ENCODE measurements around the gene PGAM1.
"Not testable (repeated sequence)": the region's sequence is repeated elsewhere in the genome, so short reads cannot be mapped to it uniquely, and the experiment has no call there.

PGAM1 gene

DNA sequence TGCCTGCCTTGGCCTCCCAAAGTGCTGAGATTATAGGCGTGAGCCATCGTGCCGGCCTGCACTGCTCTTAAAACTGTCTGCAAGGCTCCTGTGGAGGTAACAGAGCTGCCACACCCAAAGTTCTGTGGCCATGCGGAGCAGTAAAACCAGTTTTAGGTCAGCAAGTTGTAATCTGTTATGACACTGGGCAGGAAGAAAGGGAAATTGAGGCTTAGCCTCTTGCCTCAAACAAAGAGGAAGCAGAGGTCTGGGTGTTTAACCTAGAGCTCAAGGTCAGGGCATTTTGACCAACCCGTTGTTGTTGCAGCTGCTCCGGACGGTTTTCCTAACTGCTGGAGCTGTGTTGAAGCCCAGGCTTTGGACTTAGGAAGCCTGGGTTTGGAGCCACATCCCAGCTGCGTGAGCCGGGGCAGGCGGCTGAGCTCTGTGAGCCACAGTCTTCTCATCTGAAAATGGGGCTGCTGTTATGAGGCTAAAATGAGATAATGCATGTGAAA is 17.4 kb upstream of the PGAM1 start:
- DNase-seq = no peak

DNA sequence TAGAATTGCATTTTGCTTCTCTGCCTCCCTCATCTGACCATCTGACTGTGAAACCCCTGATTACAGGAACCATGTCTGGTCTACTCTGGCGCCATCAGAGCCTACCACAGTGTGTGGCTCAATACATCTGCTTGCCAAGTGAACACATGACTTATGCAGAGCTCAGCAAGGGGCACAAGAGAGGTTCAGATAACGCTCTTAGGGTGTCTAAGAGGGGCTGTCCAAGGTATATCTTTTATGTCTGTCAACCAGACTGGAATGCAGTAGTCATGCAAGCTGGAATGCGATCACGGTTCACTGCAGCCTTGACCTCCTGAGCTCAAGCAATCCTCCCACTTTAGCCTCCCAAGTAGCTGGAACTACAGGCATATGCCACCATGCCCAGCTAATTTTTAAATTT is 14.6 kb upstream of the PGAM1 start:
- DNase-seq = no peak

DNA sequence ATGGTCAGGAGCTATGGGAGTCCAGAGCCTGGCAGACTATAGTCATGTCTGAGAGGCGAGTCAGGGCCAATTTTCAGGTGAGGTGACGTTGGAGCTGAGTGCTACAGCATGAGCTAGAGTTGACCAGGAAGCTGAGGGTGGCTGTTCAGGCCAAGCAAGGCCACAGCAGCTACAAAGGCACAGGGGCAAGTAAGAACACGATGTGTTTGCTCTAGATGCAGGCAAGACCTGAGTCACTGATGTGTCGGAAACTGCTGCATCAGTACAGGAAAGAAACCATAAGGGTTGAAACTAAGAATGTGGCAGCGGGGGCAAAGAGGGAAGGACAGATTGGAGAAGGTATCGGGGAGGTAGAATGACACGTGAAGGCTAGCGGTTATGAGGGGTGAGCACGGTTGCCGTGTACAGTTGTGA is 13.1 kb upstream of the PGAM1 start:
- DNase-seq = peak; percentile 91

DNA sequence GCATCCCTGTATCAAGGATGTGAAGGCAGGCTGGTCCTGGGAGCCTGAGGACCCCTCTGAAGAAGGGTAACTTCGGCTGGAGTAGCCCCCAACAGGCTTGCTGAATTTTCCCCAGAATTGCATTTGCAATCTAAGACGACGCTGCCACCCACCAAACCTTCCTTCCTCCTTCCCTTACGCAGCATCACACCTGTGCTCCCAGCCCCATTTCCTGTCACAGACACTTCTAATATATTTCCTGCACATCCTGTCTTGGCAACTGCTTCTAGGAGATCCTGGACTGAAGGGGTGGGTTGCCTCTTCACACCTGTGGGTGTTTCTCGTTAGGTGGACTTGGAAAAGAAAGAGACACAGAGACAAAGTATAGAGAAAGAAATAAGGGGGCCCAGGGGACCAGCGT is 9.4 kb upstream of the PGAM1 start:
- DNase-seq = no peak

DNA sequence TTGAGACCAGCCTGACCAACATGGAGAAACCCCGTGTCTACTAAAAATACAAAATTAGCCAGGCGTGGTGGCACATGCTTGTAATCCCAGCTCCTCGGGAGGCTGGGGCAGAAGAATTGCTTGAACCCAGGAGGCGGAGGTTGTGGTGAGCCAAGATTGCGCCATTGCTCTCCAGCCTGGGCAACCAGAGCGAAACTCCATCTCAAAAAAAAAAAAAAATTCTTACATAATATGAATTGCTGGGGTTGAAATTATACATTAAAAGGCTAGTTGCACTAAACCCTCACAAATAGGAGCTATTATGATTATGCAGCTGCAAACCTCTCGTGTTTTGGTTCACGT is 2.3 kb upstream of the PGAM1 start:
- not testable (repeated sequence) for DNase-seq

DNA sequence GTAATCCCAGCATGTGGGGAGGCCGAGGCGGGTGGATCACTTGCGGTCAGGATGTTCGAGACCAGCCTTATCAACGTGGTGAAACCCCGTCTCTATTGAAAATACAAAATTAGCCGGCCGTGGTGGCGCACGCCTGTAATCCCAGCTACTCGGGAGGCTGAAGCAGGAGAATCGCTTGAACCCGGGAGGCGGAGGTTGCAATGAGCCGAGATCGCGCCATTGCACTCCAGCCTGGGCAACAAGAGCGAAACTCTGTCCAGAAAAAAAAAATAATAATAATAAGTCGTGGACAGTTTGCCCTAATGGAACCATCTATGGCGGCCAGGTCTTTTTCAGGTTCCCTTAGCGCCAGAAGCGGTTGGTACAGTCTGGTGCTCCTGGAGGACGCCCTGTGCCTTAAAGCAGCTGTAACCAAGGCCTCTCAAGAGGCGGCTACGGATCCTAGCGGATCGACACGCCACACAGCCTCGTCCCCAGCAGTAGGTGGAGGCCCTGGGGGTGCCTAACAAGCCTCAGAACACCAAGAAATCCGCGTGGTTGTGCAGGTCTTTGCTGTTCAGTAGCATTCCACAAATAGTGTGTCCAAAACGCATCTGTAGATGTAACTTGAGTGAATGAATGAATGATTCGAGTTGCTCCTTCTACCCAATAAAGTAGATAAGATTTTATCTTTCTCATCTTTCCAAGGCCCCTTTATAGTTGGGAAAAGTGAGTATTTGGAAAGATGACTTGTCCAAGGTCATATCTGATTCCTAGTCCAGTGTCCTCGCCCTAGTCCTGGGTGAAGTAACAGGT is 982 bp downstream of the PGAM1 start:
- no peak for DNase-seq

DNA sequence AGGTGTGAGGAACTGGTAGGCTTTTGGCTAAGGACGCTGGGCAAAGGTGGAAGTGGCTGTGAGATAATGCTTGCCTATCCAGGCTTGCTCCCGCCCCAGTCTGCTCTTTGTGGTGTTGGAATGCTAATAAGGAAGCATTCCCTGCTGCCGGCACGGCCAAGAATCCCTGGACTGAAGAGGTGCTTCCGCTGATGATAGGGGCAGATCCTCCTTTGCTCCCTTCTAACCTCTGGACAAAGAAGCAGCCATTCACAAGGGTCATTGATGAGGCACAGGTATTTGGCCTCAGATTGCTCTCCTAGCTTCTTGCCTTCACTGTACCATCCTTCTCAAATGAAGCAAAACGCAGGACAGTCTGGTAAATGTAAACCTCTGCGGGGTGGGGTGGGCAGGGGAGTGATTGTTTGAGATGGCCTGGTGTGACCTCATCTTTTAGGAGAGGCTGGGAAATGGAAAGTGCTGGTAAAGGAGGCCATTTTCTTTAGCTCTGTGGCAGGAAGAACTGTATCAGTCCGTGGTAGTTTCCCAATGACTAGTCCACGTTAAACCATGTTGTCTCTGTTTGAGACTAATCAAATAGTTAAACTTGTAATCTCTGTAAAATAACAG is 1.7 kb downstream of the PGAM1 start:
- peak; percentile 83 for DNase-seq

DNA sequence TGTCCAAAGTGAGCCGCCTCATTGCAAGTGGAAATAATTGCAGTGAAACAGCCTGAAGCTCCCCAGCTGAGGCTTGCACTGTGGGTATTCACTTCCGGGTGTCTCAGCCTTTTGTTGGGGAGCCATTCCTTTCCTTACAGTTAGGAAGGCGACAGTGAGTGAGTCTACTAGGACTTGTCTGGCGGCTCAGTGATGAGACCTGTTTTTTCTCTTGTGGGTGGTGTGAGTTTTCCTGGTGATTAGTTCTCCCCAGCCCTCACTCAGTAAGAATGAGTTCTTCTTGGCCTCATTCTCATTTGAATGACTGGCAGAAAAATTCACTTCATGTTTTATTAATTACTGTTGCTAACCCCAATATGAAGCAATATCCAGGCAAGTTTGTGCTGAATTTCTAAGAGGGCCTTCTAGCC is 2.6 kb downstream of the PGAM1 start:
- DNase-seq = peak; percentile 51

DNA sequence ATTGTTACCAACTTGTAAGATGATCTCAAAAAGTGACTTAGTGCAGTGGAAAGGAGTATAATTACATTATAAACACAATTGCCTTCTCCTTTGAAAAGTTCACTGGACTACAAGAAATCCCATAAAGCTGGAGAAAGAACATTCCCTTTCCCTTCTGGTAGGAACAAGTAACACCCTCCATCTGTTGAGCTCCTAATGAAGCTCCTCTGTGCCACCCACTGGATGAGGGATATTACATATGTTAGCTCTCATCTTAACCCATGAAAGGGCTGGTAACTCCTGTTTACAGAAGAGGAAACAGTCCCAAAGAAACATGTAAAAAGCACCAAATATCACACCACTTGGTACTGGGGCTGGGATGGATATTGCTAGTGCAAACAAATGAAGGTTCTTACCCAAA is 8.1 kb downstream of the PGAM1 start:
- no peak for DNase-seq

DNA sequence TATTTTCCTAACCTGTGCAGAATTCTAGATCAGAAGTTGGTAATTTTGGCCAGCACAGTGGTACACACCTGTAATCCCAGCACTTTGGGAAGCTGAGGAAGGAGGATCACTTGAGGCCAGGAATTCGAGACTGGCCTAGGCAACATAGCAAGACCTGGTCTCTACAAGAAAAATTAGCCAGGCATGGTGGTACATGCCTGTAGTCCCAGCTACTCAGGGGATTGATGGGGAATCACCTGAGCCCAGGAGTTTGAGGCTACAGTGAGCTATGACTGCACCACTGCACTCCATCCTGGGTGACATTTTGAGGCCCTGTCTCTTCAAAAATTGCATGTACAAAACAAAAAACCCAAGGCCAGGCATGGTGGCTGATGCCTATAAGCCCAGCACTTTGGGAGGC is 8.6 kb downstream of the PGAM1 start:
- no peak for DNase-seq

DNA sequence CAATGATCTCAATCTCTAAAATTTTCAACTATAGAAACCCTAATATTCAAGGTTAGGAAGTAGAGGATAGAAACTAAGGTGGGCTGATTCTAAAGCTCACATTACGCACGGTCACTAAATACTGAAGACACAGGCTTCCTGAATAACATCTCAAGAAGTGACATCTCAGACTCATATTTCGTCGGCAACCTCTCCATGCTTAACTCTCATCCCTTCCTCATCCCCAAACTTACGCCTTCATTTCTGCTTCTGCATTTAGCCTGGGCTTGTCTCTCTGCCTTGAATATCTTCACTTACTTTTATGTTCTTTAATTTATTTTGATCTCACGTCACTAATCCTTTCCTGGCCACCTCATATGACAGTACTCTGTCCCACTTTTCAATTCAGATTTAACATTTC is 9.2 kb downstream of the PGAM1 start:
- no peak for DNase-seq

DNA sequence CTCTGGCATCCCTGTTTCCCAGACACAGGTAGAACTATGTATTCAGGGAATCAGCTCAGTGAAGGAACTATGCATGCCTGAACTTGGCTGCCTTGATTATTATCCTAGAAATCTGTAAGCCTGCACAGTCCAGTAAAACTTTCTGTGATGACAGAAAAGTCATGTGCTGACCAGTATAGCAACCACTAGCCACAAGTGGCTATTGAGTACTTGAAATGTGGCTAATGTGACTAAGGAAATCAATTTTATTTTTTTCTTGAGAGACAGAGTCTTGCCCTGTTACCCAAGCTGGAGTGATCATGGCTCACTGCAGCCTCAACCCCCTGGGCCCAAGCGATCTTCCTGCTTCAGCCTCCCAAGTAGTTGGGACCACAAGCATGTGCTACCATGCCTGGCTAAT is 16.3 kb downstream of the PGAM1 start:
- no peak for DNase-seq

DNA sequence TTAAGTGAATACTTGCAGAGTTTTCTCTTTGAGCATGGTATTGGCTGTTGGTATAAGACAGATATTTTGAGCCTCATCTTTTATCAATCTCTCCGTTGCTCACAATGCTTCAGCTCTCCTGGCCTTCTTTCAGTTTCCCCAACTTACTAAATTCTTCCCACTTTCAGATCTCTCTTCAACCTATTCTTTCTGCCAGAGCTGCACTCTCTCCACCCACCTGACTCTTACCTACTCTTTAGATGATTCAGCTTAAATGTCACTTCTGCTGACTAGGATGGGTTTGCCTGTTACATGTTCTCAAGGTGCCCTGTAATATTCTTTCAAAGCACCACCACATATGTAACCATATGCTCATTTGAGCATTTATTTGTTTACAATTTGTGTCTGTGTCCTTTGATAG is 18.2 kb downstream of the PGAM1 start:
- peak; percentile 49 for DNase-seq

DNA sequence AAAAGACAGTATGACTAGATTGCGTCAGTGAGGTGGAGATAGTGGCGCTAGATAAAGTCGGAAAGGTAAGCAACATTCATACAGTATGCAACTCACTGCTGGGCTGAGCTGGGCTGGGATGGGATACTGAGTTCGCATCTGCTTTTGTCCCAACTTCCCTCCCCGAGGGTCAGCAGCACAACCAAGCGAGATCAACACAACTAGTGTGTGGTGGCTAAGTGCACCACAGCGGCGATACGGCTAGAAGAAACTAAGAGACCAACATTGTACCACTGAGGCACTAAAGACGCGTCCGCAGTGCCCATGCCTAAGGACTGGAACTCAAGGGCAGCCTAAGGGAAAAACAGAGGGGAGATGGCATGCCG is 19.3 kb downstream of the PGAM1 start:
- DNase-seq = no peak

DNA sequence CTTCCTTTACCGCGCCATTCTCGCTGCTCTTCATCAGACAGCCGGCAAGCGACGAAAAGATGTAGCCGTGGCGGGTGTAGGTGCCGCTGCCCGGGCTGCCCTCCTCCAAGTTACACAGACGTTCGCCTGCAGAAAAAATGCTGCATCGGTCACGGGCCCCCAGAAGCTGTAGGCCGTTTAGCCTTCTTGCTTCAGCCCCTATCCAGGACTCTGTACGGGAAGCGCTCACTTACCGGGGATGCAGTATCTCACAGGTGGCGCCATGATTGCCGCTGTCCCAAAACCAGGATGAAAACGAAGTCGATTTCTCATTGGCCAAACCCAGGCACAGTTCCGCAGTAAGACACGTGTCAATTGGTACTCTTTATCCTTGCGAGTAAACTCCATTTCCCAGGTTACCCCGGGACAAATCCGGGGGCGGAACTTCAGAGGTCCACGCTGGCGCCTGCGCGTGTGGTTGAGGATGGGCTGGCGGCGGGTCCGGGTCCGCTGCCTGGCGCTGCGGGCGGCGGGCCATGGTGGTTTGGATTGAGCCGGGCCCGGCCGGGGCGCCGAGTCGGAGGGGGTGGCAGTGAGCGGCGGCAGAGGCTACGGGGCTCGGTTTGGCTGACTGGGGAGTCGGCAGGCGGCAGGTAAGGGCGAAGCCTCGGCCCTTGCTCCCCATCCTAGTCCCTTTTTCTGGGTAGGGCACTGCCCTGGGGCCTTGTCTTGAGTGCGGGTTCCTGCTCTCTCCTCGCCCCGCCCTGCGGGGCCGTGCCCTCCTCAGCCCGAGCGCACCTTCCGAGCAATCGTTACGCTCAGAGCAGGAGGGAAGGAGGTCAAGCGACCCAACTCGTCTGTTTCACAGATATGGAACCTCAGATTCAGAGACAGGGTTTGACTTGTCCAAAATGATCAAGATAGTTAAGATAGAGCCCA is 20.0 kb downstream of the PGAM1 start, which contains the start of the genes EXOSC1 and ZDHHC16:
EXOSC1 (minus strand) TSS at position 285 of the 918 bp plus-strand sequence; CDS start at position 264, 21 bp downstream.
ZDHHC16 (plus strand) TSS at position 454 of the 918 bp plus-strand sequence. CDS start 5,501 bp downstream, outside the sequence.
- DNase-seq = peak; percentile 98

DNA sequence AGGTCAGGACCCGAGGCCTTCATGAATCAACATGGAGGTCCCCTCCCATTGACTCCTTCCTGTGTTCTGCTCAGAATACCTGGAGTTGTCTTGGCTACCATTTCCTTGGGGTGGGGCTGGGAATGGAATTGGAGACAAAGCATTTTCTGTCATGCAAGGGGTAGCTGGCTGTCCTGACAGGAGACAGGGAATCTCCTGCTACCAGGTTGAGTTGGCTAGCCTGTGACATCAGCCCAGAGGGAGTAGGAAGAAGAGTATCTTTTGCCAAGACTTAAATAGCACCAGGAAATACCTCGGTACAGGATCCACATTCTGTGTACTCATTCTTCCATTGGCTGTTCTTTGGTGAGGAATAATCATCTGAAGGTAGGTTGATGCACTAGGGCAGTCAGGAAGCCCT is 24.8 kb downstream of the PGAM1 start:
- no peak for DNase-seq

DNA sequence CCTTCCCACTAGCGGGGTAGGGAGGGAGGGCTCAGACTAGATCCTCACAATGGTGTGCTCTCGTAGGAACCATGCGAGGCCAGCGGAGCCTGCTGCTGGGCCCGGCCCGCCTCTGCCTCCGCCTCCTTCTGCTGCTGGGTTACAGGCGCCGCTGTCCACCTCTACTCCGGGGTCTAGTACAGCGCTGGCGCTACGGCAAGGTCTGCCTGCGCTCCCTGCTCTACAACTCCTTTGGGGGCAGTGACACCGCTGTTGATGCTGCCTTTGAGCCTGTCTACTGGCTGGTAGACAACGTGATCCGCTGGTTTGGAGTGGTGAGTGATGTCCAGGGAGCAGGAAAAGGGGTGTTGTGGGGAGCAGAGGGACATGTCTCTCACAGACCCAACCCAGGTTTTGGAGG is 25.6 kb downstream of the PGAM1 start:
- no peak for DNase-seq

DNA sequence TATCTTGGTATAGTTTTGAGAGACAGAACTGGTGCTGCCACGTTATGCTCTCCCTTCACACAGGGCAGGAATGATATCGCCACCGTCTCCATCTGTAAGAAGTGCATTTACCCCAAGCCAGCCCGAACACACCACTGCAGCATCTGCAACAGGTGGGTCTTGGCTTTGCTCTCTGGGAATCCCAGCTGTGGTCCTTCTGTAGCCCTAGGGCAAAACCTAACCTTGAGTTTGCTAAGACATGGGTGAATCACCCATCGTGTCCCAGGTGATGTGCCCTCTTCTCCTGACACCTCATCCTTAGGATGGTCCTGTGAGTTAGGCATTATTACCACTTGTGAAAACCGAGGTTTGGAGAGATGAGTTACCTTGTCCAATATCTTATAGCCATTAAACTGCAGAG is 26.4 kb downstream of the PGAM1 start:
- no peak for DNase-seq

DNA sequence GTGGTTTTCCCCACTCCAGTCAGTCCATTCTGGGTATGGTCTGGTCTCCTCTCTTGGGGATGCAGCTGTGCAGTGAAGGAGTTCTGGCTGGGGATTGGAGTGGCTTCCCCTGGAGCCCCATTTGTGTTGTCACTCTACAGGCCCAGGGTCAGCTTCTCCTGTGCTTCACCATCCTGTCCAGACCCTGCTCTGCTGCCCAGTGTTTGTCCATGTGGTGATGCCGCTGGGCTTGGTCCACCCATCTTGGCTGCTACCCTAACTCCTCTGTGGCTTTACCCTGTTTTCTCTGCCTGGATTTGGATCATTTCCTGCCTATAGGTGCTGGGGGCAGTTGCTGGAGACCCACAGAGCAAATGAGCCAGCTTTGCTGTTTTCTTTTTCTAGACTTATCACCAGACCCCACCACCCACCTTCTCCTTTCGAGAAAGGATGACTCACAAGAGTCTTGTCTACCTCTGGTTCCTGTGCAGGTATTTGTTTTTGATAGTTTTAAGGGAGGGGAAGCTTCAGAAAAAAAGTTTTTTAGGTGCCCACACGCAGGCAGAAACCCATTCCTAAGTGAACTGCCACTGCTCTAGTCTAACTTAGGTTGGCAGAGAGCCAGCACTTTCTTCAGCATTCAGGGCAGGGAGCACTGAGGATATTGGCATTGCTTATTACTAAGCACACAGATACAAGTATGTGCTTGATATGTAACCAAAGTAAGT is 28.5 kb downstream of the PGAM1 start:
- no peak for DNase-seq

DNA sequence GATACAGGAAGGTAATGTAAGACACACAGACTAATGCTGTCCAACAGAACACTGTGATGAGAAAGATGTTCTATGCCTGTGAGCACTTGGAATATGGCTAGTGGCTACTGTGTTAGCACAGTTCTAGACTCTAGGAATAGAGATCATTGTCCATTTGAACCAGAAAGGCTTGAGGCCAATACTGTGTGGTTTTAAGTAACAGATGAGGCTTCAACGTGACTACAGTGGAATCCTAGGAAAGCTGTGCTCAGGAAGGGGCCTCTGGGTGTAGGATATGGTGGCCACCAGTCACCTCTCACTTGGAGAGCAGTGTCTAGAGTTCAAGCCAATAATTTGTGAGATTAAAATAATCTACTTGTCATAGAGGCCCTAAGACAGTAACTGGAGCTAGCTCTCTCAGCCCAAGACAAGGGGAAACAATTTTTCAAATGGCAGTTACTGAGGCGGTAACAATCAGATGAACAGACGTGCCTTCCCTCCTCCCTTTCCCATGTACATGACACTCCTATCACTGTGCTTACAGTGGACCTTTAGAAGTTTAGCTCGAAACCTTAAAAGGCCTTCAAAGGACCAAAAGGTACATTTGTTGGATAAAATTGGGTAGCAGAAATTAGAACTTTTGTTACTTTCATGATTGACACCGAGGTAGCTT is 30.2 kb downstream of the PGAM1 start:
- DNase-seq = no peak

DNA sequence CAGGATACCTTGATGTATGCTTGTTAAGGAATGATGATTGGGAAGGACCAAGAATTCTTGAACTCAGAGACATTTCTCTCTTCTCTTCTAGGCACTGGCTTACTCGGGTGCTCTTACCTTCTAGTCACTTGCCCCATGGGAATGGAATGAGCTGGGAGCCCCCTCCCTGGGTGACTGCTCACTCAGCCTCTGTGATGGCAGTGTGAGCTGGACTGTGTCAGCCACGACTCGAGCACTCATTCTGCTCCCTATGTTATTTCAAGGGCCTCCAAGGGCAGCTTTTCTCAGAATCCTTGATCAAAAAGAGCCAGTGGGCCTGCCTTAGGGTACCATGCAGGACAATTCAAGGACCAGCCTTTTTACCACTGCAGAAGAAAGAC is 30.7 kb downstream of the PGAM1 start:
- DNase-seq = no peak

DNA sequence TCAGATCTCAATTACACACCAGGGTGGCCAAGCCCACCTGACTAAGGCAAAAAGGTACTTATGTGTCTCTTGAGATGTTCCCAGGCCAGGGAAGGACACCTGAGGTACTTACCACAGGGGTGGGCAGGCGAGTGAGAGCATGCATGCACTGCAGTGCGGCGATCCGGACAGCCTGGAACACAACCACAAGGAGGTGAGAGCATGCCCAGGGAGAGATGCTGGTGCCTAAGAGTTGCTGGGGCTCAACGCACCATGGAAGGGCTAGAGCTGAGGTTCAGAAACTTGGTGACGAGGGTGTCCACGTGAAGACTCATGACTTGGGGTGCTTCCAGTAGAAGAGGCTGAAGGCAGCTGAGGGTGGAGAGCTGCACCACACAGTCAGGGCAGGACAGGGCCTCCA is 33.1 kb downstream of the PGAM1 start:
- DNase-seq = no peak

Data from activated CD4-positive, alpha-beta T cell treated with anti-CD3 and anti-CD28 coated beads, Interleukin-2, amount 50 U/mL, for 16 hours (primary cell).